Testis (tissue), 2 donors: ENCODE results near the gene H1-8.

Experiments
- CTCF ChIP-seq, 3 experiments: fragments of 450-650 bp in 2 of 3; fragments of 200-600 bp in 1 of 3; sonication (generic) in 1 of 3; IDR thresholded peaks; one replicate each; pipeline ENCODE4 v1.5.1; 2016 to 2019; ENCODE audit warnings: antibody characterized with exemption in 3 of 3, mild to moderate bottlenecking in 2 of 3, moderate library complexity in 1 of 3
- POLR2A ChIP-seq: fragments of 450-650 bp; IDR thresholded peaks from one replicate; pipeline ENCODE4 v1.6.1; 2017; ENCODE audit warnings: antibody characterized with exemption, mild to moderate bottlenecking, moderate library complexity

GRCh38 chr3:129556358-129556695 lies 13.4 kb downstream of the H1-8 start:
- TF ChIP-seq POLR2A = no peak
- TF ChIP-seq CTCF (IDR thresholded peaks at IDR 0.05) = no peak
